Endothelial cell of umbilical vein (primary cell): Measurements from ENCODE around the gene FOXRED1. TPM values are rescaled to one million over a fixed set of nuclear protein-coding genes. Genes with fewer than 3 reads are reported as not detected.

Source experiments
- BruUV-seq: library from RNA; stranded (reverse); fragments of 400-500 nt; replicated peaks from 2 replicates; lab custom pipeline; 2021; lab: Mats Ljungman, UMichigan
- CTCF ChIA-PET: fragments of 300-600, 350-600 bp; sonication (Branson Sonifier 250); formaldehyde crosslinking; loops from one replicate; lab custom pipeline; 2021; ENCODE audit warnings: antibody characterized with exemption, inconsistent platforms; lab: Charles Lee
- POLR2A ChIA-PET: fragments of 300-600, 350-600 bp; sonication (Branson Sonifier 250); formaldehyde crosslinking; loops from one replicate; lab custom pipeline; 2021; ENCODE audit warnings: antibody characterized with exemption, inconsistent platforms; lab: Charles Lee
- DNase-seq: peaks from one replicate; pipeline ENCODE4 v3.0.0-alpha.2; 2011; ENCODE audit warnings: low read depth, low spot score
- FAIRE-seq: peaks from 2 replicates; lab custom pipeline; 2011; peaks lifted over from hg19 to GRCh38; lab: Jason Lieb, UNC
- H2AFZ ChIP-seq: 2 replicates; pipeline ENCODE4 v1.6.0; 2012; ENCODE audit warnings: low read depth, low read length, control low read depth, inconsistent platforms
- H3K27ac ChIP-seq: 2 replicates; pipeline ENCODE4 v1.5.1; 2011; ENCODE audit warnings: low read depth, mild to moderate bottlenecking, control low read depth, low read length, moderate library complexity; ENCODE audit not compliant: insufficient read depth
- H3K27me3 ChIP-seq, 2 experiments: 2 replicates each; pipeline versions ENCODE4 v1.6.0 to v1.6.1; 2011; ENCODE audit warnings: low read length in 2 of 2, mixed read lengths in 1 of 2; ENCODE audit not compliant: control insufficient read depth in 2 of 2, insufficient read depth in 2 of 2
- H3K36me3 ChIP-seq, 2 experiments: 2 replicates in 1 of 2; 3 replicates in 1 of 2; pipeline ENCODE4 v1.5.1; 2011; ENCODE audit warnings: low read length in 2 of 2, mild to moderate bottlenecking in 1 of 2, moderate library complexity in 1 of 2; ENCODE audit not compliant: control insufficient read depth in 2 of 2, insufficient read depth in 2 of 2; ENCODE audit errors: extremely low read depth in 1 of 2
- H3K4me1 ChIP-seq: 3 replicates; pipeline ENCODE4 v1.5.1; 2011; ENCODE audit warnings: mild to moderate bottlenecking, low read length; ENCODE audit not compliant: control insufficient read depth, insufficient read depth; ENCODE audit errors: extremely low read depth
- H3K4me2 ChIP-seq: 2 replicates; pipeline ENCODE4 v1.6.1; 2011; ENCODE audit warnings: low read length, control low read depth, mixed read lengths; ENCODE audit not compliant: insufficient read depth
- H3K4me3 ChIP-seq, 3 experiments: fragments of 200-600 bp in 1 of 3; sonication (generic), shearing (Covaris generic) in 1 of 3; replicated peaks in 1 of 3; 2 replicates each; pipeline ENCODE4 v1.5.1; 2011 to 2016; ENCODE audit warnings: control low read depth in 3 of 3, low read length in 3 of 3, mild to moderate bottlenecking in 2 of 3, inconsistent platforms in 1 of 3, low read depth in 1 of 3, moderate library complexity in 1 of 3; ENCODE audit not compliant: insufficient read depth in 1 of 3
- H3K79me2 ChIP-seq: 2 replicates; pipeline ENCODE4 v1.6.0; 2012; ENCODE audit warnings: low read length, inconsistent platforms; ENCODE audit not compliant: control insufficient read depth, insufficient read depth
- H3K9ac ChIP-seq: replicated peaks from 2 replicates; pipeline ENCODE3; 2011; ENCODE audit warnings: low read length, control low read depth; ENCODE audit not compliant: insufficient read depth; ENCODE audit errors: extremely low read depth
- H3K9me1 ChIP-seq: replicated peaks from 3 replicates; pipeline ENCODE4 v1.6.0; 2011; ENCODE audit warnings: mild to moderate bottlenecking, low read length; ENCODE audit not compliant: control insufficient read depth, insufficient read depth; ENCODE audit errors: extremely low read depth
- H3K9me3 ChIP-seq: replicated peaks from 2 replicates; pipeline ENCODE4 v1.5.1; 2012; ENCODE audit warnings: low read length, inconsistent platforms; ENCODE audit not compliant: control insufficient read depth, insufficient read depth
- H4K20me1 ChIP-seq: replicated peaks from 2 replicates; pipeline ENCODE3; 2011; ENCODE audit warnings: mild to moderate bottlenecking, low read length; ENCODE audit not compliant: control insufficient read depth, insufficient read depth; ENCODE audit errors: extremely low read depth
- CTCF ChIP-seq, 2 donors: IDR thresholded peaks; 1 replicate in 1 of 2; 2 replicates in 1 of 2; pipeline ENCODE4 v1.5.1; 2011; ENCODE audit warnings: low read length in 2 of 2, mild to moderate bottlenecking in 2 of 2, moderate library complexity in 2 of 2, control low read depth in 1 of 2, inconsistent platforms in 1 of 2, low read depth in 1 of 2; ENCODE audit not compliant: insufficient read depth in 1 of 2; ENCODE audit errors: extremely low read depth in 1 of 2
- EZH2 ChIP-seq: IDR thresholded peaks from 2 replicates; pipeline ENCODE4 v1.6.1; 2012; ENCODE audit warnings: borderline replicate concordance, low read depth, mild to moderate bottlenecking, moderate library complexity, low read length, inconsistent platforms; ENCODE audit not compliant: severe bottlenecking
- FOS ChIP-seq: IDR thresholded peaks from 2 replicates; pipeline ENCODE4 v1.6.1; 2011; ENCODE audit warnings: mild to moderate bottlenecking, low read length, moderate library complexity, borderline replicate concordance; ENCODE audit not compliant: insufficient read depth
- GATA2 ChIP-seq: IDR thresholded peaks from 2 replicates; pipeline ENCODE4 v1.7.0; 2011; ENCODE audit warnings: low read depth, mild to moderate bottlenecking, moderate library complexity, mixed read lengths, low read length; ENCODE audit not compliant: insufficient read length, insufficient read depth
- JUN ChIP-seq: IDR thresholded peaks from 2 replicates; pipeline ENCODE4 v1.6.1; 2011; ENCODE audit warnings: borderline replicate concordance, low read depth; ENCODE audit not compliant: insufficient read length, insufficient read depth
- MAX ChIP-seq: IDR thresholded peaks from 2 replicates; pipeline ENCODE4 v1.6.1; 2011; ENCODE audit not compliant: insufficient read depth, insufficient read length
- MYC ChIP-seq: IDR thresholded peaks from one replicate; pipeline ENCODE4 v1.6.1; 2011; ENCODE audit warnings: mild to moderate bottlenecking, low read depth, low read length
- POLR2A ChIP-seq: IDR thresholded peaks from 2 replicates; pipeline ENCODE4 v1.6.1; 2012; ENCODE audit warnings: low read depth, mild to moderate bottlenecking, control low read depth, low read length
- POLR2AphosphoS5 ChIP-seq: IDR thresholded peaks from 2 replicates; pipeline ENCODE4 v1.6.1; 2012; ENCODE audit warnings: low read depth, mild to moderate bottlenecking, control low read depth, low read length, moderate library complexity; ENCODE audit not compliant: insufficient read depth
- dilution Hi-C: fragments of 300-500 bp; cut with MboI; formaldehyde crosslinking; loops from one replicate; pipeline ENCODE4 v1.15.0; 2019; ENCODE audit warnings: low sequenced_read_pairs; ENCODE audit not compliant: extremely low pct_ligation_motif_present
- intact Hi-C: fragments of 100-400 bp; cut with micrococcal nuclease; formaldehyde crosslinking; loops from one replicate; pipeline ENCODE4 v1.10.0; 2022
- polyA plus RNA-seq, 4 experiments: library from polyadenylated mRNA; depleted of rRNA in 3 of 4; stranded (reverse) in 3 of 4; unstranded in 1 of 4; fragments of >200 nt; gene quantifications; 2 replicates each; pipeline versions ENCODE4 v1.2.1 to v1.2.3, GENCODE V29; 2011 to 2012; ENCODE audit warnings: missing spikeins in 1 of 4
- total RNA-seq: library from RNA; stranded (reverse); gene quantifications from 2 replicates; pipeline ENCODE4 v1.2.3, GENCODE V29; 2021

FOXRED1 gene
- total and polyA plus RNA-seq, 2 donors (not counting 3 experiments of a cell fraction or from before 2014, with no cell fraction given): 32.4 to 33.5 TPM

GRCh38 chr11:126268361-126268707 lies 620 bp upstream of the FOXRED1 start:
- intact Hi-C loops: loop anchor here (1.0 to 10.0 kb wide), 3 partner anchors 36 to 344 kb away; partner anchors contain the start of genes CDON and DCPS
- no TSS peak for BruUV-seq
- Histone ChIP-seq H2AFZ (peak overlapping the region; percentile 68), H3K9me3 (no peaks in the 10 kb centered on the region), H4K20me1 (no peaks in the 10 kb centered on the region), H3K27me3 (no peaks in the 10 kb centered on the region), H3K27ac (peak overlapping the region; percentile 82), H3K4me3 (peak overlapping the region; percentile 81 to 92 (median 87)), H3K36me3 (peaks cover 31 to 35% of the 10 kb centered on the region in 2 experiments), H3K9me1 (no peaks in the 10 kb centered on the region), H3K9ac (peak overlapping the region; percentile 91), H3K79me2 (peaks cover 22% of the 10 kb centered on the region), H3K4me2 (peak overlapping the region; percentile 95), H3K4me1 (peaks cover 12% of the 10 kb centered on the region)
- TF ChIP-seq JUN: no peak
- no peak for TF ChIP-seq GATA2
- TF ChIP-seq POLR2A: no peak
- no peak for TF ChIP-seq MYC
- no peak for TF ChIP-seq FOS
- no peak for TF ChIP-seq CTCF (IDR thresholded peaks at IDR 0.05; ENCODE audit: extremely low read depth in 1 of 2, insufficient read depth in 1 of 2, low read depth in 1 of 2, low read length in 2 of 2)
- TF ChIP-seq EZH2: no peak
- TF ChIP-seq POLR2AphosphoS5: no peak
- TF ChIP-seq MAX: no peak
- DNase-seq: no peak
- POLR2A ChIA-PET: interaction anchor here (0.9 kb wide), 1 partner anchor 36 kb away, joined by 4 read pairs; the partner anchor contains the start of gene DCPS
- no peak for FAIRE-seq
- CTCF ChIA-PET: interaction anchor here (0.7 to 1.4 kb wide), 3 partner anchors 37 to 212 kb away, joined by 3 to 4 read pairs (median 4); no protein-coding TSS in a partner anchor
- dilution Hi-C loops: no loop called here
